HAP-1 (cell line): ENCODE measurements around the gene TEDC1.

ENCODE experiments used
- DNase-seq, 2 experiments: peaks; one replicate each; pipeline ENCODE4 v3.0.0-alpha.2; 2016 to 2020; ENCODE audit warnings: low spot score in 2 of 2
- H3K27me3 ChIP-seq: fragments of 250-450 bp; sonication (Bioruptor Pico); 2 replicates; pipeline ENCODE4 v1.5.1; 2020; ENCODE audit warnings: low read depth, mild to moderate bottlenecking, moderate library complexity
- H3K36me3 ChIP-seq: fragments of 250-450 bp; sonication (Bioruptor Pico); replicated peaks from 2 replicates; pipeline ENCODE4 v1.5.1; 2020; ENCODE audit warnings: mild to moderate bottlenecking
- H3K4me1 ChIP-seq: fragments of 250-450 bp; sonication (Bioruptor Pico); 2 replicates; pipeline ENCODE4 v1.5.1; 2020; ENCODE audit warnings: mild to moderate bottlenecking
- H3K4me3 ChIP-seq: fragments of 250-450 bp; sonication (Bioruptor Pico); 2 replicates; pipeline ENCODE4 v1.5.1; 2020; ENCODE audit warnings: mild to moderate bottlenecking, moderate library complexity
- H3K9me3 ChIP-seq: fragments of 250-450 bp; sonication (Bioruptor Pico); 2 replicates; pipeline ENCODE4 v1.5.1; 2020; ENCODE audit warnings: mild to moderate bottlenecking, moderate library complexity
- in situ Hi-C: fragments of 300-500 bp; cut with MboI; formaldehyde crosslinking; loops from 3 replicates; pipeline ENCODE4 v1.14.3; 2020; ENCODE audit warnings: low sequenced_read_pairs, inconsistent platforms, mixed read lengths

The TEDC1 gene

GRCh38 chr14:105481886-105482457, 9.1 kb upstream of the TEDC1 start:
- no peak overlapping the region for H3K4me3 ChIP-seq
- in situ Hi-C loops: no loop called here
- H3K9me3 ChIP-seq: no peaks in the 10 kb centered on the region
- peak; percentile 92 to 97 for DNase-seq
- peaks cover 16% of the 10 kb centered on the region for H3K4me1 ChIP-seq
- no peaks in the 10 kb centered on the region for H3K36me3 ChIP-seq
- H3K27me3 ChIP-seq: peaks cover 28% of the 10 kb centered on the region

- H3K36me3 ChIP-seq: no peaks in the 10 kb centered on the region
- peaks cover 24% of the 10 kb centered on the region for H3K27me3 ChIP-seq
- in situ Hi-C loops: no loop called here
- peaks cover 16% of the 10 kb centered on the region for H3K4me1 ChIP-seq
- no peak overlapping the region for H3K4me3 ChIP-seq
- H3K9me3 ChIP-seq: no peaks in the 10 kb centered on the region
- no peak for DNase-seq
Observed at GRCh38 chr14:105482486-105483110, 8.4 kb upstream of the TEDC1 start.

- in situ Hi-C loops: no loop called here
- Histone ChIP-seq H3K4me3 (no peak overlapping the region), H3K9me3 (no peaks in the 10 kb centered on the region), H3K27me3 (peaks cover 17% of the 10 kb centered on the region), H3K36me3 (no peaks in the 10 kb centered on the region), H3K4me1 (peaks cover 16% of the 10 kb centered on the region)
- no peak for DNase-seq
Observed at GRCh38 chr14:105483300-105484068, 7.6 kb upstream of the TEDC1 start.

- H3K36me3 ChIP-seq: no peaks in the 10 kb centered on the region
- DNase-seq: no peak
- in situ Hi-C loops: no loop called here
- no peak overlapping the region for H3K4me3 ChIP-seq
- H3K9me3 ChIP-seq: no peaks in the 10 kb centered on the region
- H3K27me3 ChIP-seq: peaks cover 14% of the 10 kb centered on the region
- peaks cover 20% of the 10 kb centered on the region for H3K4me1 ChIP-seq
Observed at GRCh38 chr14:105484069-105484996, 6.7 kb upstream of the TEDC1 start.

GRCh38 chr14:105484997-105485393, 6.1 kb upstream of the TEDC1 start:
- Histone ChIP-seq H3K9me3 (no peaks in the 10 kb centered on the region), H3K4me3 (no peak overlapping the region), H3K27me3 (peaks cover 7% of the 10 kb centered on the region), H3K4me1 (peaks cover 23% of the 10 kb centered on the region), H3K36me3 (no peaks in the 10 kb centered on the region)
- no peak for DNase-seq
- in situ Hi-C loops: no loop called here

GRCh38 chr14:105485739-105486162, 5.3 kb upstream of the TEDC1 start:
- no peaks in the 10 kb centered on the region for H3K36me3 ChIP-seq
- in situ Hi-C loops: no loop called here
- H3K9me3 ChIP-seq: no peaks in the 10 kb centered on the region
- H3K27me3 ChIP-seq: no peaks in the 10 kb centered on the region
- DNase-seq: peak; percentile 42 to 78
- H3K4me1 ChIP-seq: peaks cover 20% of the 10 kb centered on the region
- H3K4me3 ChIP-seq: no peak overlapping the region

- no peak within 1 kb of the TSS for H3K4me3 ChIP-seq
- no peaks in the 10 kb centered on the region for H3K9me3 ChIP-seq
- in situ Hi-C loops: no loop called here
- H3K27me3 ChIP-seq: no peaks in the 10 kb centered on the region
- no peaks in the 10 kb centered on the region; the same call in 1 of the 2 replicates for H3K36me3 ChIP-seq
- no peak for DNase-seq
- peaks cover 14% of the 10 kb centered on the region for H3K4me1 ChIP-seq
Observed at GRCh38 chr14:105486163-105486973, 4.7 kb upstream of the TEDC1 start, which contains the start of gene CRIP1. Gene CRIP1, plus strand, starts transcription at chr14:105486886. Its CDS starts 374 bp downstream, at chr14:105487260.

- Histone ChIP-seq H3K4me1 (peaks cover 10% of the 10 kb centered on the region), H3K36me3 (peaks cover 2% of the 10 kb centered on the region; the same call in 1 of the 2 replicates), H3K27me3 (no peaks in the 10 kb centered on the region), H3K4me3 (no peak overlapping the region), H3K9me3 (no peaks in the 10 kb centered on the region)
- DNase-seq: no peak
- in situ Hi-C loops: no loop called here
Observed at GRCh38 chr14:105486974-105487448, 4.0 kb upstream of the TEDC1 start.

- Histone ChIP-seq H3K36me3 (peaks cover 7% of the 10 kb centered on the region; the same call in 1 of the 2 replicates), H3K9me3 (no peaks in the 10 kb centered on the region), H3K4me3 (no peak overlapping the region), H3K4me1 (peaks cover 6% of the 10 kb centered on the region), H3K27me3 (no peaks in the 10 kb centered on the region)
- DNase-seq: no peak
- in situ Hi-C loops: no loop called here
Observed at GRCh38 chr14:105487449-105487985, 3.5 kb upstream of the TEDC1 start.

GRCh38 chr14:105487986-105488777, 2.9 kb upstream of the TEDC1 start:
- Histone ChIP-seq H3K4me1 (peaks cover 6% of the 10 kb centered on the region), H3K36me3 (peaks cover 7% of the 10 kb centered on the region; the same call in 1 of the 2 replicates), H3K4me3 (no peak overlapping the region), H3K27me3 (no peaks in the 10 kb centered on the region), H3K9me3 (no peaks in the 10 kb centered on the region)
- in situ Hi-C loops: no loop called here
- DNase-seq: no peak

GRCh38 chr14:105488781-105489541, 2.1 kb upstream of the TEDC1 start:
- peaks cover 6% of the 10 kb centered on the region for H3K4me1 ChIP-seq
- in situ Hi-C loops: no loop called here
- H3K4me3 ChIP-seq: peak overlapping the region; percentile 54
- peaks cover 7% of the 10 kb centered on the region; the same call in 1 of the 2 replicates for H3K36me3 ChIP-seq
- no peak for DNase-seq
- H3K9me3 ChIP-seq: no peaks in the 10 kb centered on the region
- H3K27me3 ChIP-seq: no peaks in the 10 kb centered on the region
